ENCODE measurements around the gene ZNF841.
"Not testable (repeated sequence)": the region's sequence is repeated elsewhere in the genome, so short reads cannot be mapped to it uniquely, and the experiment has no call there.

ZNF841 gene

DNA sequence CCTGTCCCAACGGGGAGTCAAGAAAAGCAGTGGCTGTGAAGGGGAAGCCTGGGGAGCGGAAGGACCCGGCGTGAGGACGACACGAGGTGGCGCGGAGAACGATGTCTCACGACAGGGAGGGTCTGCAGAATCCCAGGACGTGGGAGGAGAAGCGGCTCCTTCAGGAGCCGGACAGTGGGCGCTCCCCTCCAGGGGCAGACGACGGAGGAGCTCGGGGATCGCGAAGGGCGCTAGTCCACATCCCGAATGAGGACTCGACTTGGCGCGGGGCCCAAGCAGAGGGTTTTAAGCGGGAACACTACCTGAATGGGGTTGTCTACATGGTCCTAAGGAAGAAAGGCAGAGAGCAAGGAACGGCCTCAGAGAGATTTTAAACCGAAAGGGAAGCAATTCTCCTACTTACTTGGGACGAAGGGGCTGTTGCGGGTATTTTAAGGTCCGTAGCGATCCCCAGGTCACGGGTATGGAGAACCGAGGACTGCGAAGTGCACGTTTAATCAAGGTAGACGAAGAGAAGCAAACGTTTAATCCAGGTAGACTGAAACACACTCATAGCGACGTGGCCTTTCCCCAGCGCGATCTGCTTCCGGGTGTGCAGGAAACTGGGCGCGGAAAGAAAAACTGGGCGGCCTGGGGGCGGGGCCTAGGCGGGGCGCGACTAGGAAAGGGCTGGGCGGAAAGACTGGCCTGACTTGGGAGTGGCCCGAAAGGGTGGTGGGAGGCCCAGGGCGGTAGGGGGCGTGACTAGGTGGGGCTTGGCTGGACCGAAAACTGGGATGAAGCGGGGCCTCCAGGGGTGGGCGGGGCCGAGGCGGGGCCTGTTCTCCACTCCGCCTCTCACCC lies at the start of gene ZNF841:
ZNF841 (minus strand) TSS at position 594 of the 843 bp plus-strand sequence. CDS start 10,964 bp downstream, outside the sequence.
- peak; percentile 89 for DNase-seq (ENCODE audit: low spot score)

DNA sequence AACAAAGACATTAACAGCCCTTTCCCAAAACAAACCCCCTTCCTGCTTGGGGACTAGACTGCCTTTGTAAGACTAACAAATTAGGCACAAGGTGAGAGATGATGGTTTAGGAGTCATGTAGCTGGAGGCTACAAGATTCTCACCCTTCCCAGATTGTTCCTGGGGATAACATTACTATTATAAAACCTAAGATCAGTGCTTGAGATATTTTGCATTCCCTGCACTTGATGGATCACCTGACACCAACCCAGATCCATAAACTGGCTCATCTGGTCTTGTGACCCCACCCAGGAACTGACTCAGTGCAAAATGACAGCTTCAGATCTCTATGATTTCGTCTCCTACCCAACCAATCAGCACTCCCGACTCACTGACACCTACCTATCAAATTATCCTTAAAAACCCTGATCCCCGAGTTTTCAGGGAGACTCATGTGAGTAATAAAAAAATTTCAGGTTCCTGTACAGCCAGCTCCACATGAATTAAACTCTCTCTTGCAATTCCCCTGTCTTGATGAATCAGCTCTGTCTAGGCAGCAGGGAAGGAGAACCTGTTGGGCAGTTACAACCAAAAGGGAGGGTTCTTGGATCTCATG lies 46.5 kb upstream of the ZNF841 start:
- no peak for DNase-seq (ENCODE audit: low spot score)

DNA sequence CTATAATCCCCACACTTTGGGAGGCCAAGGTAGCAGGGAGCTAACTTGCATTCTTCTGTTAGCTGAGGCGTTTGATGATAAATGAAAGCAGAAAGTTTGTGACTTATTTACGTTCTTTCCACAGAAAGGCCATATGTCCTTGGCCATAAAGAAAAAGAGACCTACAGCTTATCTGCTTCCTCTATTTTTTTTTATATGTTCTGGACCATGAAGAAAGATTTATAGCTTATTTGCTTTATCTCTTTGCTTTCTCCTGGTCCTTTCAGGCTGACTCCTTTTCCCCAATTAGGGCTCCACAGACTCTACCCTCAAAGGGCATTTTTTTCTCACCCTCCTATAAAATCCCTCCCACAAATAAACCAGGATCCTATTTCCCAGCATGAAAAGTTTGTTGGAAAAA lies 45.6 kb upstream of the ZNF841 start:
- DNase-seq (ENCODE audit: low spot score), result no peak

DNA sequence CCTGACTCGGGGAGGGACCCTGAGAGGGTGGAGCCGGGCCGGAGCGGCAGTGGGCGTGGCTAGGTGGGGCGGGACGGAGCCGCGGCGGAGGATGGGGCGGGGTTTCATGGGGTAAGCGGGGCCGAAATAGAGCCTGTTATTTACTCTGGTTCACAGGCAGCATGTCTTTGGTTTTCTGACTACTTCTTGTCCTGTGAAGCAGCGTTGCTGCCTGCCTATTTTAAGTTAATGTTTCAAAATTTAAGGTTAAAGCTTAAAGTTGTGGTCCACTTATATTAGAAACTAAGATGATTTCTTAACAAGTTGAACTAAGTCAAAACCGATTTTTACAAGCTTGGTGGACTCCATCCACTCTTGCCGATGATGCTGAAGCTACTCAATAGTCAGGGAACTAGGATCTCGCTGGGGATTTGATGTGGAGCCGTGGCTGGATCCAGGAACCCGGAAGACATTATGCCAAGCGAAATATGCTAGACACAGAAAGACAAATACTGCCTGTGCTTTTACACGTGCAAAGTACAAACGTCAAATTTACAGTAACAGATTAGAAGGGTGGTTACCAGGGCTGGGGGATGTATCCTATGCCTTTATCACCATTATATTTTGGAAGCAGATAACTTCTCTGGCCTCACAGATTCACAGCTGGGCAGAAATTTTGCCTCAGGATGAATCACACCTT lies 44.6 kb upstream of the ZNF841 start:
- DNase-seq (ENCODE audit: low spot score), result peak; percentile 8

DNA sequence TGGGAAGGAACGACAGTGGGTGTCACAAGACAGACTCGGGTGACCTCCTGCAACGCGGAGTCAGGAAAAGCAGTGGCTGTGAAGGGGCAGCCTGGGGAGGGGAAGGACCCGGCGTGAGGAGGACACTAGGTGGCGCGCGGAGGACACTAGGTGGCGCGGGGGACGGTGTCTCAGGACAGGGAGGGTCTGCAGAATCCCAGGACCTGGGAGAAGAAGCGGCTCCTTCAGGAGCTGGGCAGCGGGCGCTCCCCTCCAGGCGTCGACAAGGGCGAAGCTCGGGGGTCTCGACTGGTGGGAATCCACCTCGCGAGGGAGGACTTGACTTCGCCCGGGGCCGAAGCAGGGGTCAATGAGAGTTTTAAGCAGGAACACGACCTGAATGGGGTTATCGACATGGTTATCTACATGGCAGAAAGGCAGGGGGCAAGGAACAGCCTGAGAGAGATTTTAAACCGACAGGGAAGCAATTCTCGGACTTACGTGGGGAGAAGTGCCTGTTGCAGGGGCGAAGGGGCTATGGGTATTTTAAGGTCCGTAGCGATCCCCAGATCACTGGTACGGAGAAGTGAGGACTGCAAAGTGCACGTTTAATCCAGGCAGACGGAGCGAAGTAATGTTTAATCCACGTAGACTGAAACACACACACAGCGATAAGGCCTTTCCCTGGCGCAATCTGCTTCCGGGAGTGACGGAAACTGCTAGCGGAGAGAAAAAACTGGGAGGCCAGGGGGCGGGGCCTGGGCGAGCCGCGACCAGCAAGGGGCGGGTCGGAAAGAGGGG lies 43.9 kb upstream of the ZNF841 start, which contains the start of gene ZNF616:
ZNF616 (minus strand) TSS at position 687 of the 780 bp plus-strand sequence. CDS start 9,426 bp downstream, outside the sequence.
- DNase-seq (ENCODE audit: low spot score), result peak; percentile 93

DNA sequence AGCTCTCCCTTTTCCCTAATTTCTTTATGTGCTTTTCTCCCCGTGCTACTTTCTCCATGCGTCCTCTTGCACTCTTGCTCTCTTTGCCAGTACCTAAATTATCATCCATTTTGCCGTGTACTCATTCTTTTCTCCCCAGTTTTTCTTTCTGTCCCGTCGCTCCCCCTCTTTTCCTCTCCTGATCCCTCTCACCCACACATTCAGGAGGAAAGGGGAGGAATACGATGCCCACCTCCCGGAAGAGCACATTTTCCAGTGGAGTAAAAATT lies 43.4 kb upstream of the ZNF841 start:
- DNase-seq (ENCODE audit: low spot score), result no peak

DNA sequence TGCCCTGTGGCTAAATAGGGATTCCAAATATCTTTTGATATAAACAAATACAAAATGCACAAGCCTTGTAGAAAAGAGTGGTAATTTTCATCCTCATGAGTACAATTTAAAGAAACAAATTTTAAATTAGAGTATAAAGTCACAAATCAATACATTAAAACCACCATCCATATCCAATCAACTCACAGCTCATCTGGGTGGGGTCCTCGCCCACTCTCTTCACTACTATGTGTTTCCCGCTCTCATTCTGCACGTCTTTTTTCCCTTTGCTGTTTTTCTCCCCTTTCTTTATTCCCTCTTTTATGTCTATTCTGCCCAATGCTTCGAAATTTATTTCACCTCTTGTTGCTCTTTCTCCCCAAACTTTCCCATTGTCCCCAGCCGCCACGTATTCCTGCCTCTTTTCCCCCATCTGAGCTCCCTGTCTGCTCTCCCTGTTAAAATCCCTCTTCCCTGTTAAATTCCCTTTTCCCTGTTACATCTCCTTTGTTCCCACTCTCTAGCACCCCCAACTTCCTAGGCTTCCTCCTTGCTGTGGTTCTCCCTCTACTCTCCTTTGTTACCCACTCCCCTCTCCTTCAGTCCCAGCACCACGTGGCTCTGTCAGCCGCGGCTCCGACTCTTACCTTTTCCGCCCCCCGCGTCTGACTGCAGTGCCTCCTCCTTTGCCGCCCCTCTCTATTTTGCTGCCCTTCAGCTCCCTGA lies 42.9 kb upstream of the ZNF841 start:
- peak; percentile 6 for DNase-seq (ENCODE audit: low spot score)

DNA sequence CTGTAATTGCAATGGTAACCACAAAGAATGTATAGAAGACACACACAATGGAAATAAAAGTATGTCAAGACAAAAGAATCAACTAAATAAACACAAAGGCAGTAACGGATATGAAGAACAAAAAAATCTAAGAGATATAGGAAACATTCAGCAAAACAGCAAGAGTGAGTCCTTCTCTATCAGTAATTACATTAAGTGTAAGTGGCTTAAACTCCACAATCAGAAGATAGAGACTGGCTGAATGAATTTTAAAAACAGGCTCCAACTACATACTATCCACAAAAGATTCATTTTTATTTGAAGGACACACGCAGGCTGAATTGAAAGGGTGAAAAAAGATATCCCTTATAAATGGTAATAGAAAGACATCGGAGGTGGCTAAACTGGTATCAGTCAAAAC lies 24.7 kb upstream of the ZNF841 start:
- no peak for DNase-seq (ENCODE audit: low spot score)

DNA sequence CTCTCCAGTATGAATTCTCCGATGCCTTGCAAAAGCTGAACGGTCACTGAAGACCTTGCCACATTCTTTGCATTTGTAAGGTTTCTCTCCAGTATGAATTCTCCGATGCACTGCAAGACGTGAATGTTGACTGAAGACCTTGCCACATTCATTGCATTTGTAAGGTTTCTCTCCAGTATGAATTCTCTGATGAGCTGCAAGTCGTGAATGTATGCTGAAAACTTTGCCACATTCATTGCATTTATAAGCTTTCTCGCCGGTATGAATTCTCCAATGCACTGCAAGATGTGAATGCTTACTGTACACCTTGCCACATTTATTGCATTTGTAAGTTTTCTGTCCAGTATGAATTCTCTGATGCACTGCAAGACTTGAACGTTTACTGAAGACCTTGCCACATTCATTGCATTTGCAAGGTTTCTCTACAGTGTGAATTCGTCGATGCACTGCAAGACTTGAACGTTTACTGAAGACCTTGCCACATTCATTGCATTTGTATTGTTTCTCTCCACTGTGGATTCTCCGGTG lies 20.0 kb upstream of the ZNF841 start:
- DNase-seq (ENCODE audit: low spot score), result no peak

DNA sequence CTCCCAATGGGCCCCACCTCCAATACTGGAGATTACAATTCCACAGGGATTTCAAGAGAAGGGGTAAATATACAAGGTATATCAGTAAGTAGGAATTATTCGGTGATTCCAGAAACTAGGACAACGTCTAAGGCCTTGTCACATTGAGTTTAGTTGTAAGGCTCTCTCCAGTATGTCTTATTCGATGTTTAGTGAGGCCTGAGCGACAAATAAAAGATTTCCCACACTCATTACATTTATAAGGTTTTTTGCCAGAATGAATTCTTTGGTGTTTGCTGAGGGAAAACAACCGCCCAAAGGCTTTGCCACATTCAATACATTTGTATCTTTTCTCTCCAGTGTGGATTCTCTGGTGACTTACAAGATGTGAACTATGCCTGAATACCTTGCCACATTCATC lies 19.1 kb upstream of the ZNF841 start:
- DNase-seq (ENCODE audit: low spot score), result no peak

DNA sequence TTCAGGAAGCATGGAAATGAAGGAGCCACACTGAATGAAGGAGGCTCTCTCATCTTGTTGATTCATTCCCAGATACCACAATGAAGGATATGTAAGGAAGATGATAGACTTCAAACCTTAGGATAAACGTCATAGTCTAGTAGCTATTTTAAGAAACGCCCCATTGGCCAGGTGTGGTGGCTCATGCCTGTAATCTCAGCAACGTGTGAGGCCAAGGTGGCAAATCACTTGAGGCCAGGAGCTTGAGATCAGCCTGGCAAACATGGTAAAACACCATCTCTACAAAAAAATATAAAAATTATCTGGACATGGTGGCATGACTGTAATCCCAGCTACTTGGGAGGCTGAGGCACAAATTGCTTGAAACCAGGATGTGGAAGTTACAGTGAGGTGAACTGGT lies 17.1 kb upstream of the ZNF841 start:
- no peak for DNase-seq (ENCODE audit: low spot score)

DNA sequence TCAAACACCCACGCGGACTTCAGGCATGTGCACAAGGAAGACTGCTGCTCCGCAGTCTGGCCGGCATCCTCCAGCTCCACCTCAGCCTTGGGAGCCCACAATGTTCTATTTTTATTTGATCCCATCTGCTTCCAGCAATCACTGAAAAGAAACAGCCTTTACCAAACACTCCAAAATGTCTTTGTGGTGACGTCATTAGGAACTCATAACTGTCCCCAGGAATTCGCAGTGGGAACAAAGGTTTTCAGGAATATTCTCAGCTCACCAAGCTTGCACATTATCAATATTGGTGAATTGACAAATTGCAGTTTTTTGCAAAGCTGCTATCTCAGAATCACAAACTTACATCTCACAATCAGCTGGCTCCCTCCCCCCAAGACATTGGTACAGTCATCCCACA lies 15.2 kb upstream of the ZNF841 start:
- DNase-seq (ENCODE audit: low spot score), result no peak

DNA sequence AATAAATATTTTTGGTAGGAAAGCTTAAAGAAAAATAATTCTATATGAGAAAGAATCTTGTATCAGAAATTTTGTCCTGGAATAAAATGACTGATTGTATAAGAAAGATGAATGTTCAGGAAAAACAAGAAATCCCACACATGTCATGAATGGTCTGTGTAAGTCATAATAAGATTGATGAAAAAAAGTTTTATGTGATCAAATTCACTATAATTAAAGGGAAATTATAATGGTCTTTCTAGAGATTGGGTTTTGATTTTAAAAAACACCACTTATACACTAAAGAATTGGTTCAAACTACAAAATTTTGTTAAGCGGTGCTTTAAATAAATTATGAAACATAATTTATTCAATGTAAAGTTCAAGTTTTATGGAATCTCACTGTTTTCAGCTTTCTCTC lies 7.2 kb upstream of the ZNF841 start:
- no peak for DNase-seq (ENCODE audit: low spot score)

DNA sequence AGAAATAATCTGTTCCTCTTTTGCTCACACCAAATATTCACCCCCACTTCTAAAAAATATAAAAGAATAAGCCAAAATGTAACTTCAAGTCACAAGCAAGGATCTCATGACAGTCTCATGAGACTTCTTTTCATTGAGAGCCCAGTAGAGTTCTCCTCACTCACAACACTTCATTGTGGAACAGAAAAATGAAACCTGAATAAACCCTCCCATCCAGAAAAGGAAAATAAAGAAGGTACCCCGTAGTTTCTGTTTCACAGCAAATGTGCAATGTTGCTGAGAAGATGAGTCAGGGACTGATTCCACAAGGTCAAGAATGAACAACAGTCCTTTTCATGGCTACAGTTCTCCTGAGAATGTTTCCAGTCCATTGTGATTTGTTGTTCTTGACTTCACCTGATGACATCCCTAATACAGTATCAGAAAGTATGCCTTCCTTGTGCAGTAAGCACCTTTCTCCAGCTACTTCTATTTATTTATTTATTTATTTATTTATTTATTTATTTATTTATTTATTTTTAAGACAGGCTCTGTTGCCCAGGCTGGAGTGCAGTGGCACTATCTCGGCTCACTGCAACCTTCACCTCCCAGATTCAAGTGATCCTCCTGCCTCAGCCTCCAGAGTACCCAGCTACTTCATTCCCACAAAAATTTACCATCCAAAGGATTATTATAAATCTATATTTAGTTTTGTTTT lies 6.4 kb upstream of the ZNF841 start:
- DNase-seq (ENCODE audit: low spot score), result no peak

DNA sequence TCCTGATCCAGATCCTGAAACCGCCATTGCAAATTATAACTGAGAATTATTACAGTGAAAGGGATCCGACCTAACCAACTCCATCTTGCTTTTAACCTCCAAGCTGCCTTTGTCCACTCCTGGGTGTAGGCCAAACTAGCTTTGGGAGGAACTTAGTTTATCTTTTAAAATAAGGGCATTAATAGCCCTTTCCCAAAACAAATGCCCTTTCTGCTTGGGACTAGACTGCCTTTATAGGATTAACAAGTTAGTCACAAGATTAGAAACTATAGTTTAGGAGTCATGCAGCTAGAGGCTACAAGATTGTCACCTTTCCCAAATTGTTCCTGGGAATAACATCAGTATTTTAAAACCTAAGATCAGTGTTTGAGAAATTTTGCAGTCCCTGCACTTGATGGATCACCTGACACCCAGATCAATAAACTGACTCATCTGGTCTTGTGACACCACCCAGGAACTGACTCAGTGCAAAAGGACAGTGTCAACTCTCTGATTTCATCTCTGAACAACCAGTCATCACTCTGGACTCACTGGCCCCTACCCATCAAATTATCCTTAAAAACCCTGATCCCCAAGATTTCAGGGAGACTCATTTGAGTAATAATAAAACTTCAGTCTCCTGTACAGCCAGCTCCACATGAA lies 4.1 kb upstream of the ZNF841 start:
- no peak for DNase-seq (ENCODE audit: low spot score)

DNA sequence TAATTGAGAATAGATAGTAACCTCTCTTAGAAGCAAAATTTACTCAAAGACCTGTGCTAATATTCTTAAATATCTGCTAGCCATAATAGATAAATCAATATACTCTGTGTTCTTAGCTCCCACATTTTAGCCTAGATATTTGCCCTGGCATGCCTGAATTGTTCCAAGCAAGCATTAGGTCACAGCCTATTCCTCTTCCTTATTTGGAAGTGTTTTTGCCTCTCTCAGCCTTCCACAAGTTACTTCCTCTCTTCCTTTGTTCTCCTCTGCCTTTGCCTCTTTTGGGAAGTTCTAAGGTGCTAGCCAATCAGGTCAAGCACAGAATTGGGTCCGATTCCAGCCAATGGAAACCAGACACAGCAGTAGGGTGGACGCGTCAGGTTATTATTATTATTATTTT lies 851 bp upstream of the ZNF841 start:
- not testable (repeated sequence) for DNase-seq (ENCODE audit: low spot score)

DNA sequence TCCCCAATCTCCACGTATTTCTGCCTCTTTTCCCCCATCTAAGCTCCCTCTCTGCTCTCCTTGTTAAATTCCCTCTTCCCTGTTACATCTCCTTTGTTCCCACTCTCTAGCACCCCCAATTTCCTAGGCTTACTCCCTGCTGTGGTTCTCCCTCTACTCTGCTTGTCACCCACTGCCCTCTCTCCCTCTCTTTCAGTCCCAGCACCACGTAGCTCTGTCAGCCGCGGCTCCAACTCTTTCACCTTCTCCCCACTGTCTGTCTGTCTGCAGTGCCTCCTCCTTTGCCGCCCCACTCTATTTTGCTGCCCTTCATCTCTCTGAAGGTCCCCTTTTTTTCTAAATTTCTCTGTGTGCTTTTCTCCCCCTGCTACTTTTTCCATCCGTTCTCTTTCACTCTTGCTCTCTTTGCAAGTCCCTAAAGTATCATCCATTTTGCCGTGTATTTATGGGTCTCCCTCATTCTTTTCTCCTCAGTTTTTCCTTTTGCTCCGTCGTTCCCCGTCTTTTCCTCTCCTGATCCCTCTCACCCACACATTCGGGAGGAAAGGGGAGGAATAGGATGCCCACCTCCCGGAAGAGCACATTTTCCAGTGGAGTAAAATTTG lies 937 bp downstream of the ZNF841 start:
- DNase-seq (ENCODE audit: low spot score), result no peak

DNA sequence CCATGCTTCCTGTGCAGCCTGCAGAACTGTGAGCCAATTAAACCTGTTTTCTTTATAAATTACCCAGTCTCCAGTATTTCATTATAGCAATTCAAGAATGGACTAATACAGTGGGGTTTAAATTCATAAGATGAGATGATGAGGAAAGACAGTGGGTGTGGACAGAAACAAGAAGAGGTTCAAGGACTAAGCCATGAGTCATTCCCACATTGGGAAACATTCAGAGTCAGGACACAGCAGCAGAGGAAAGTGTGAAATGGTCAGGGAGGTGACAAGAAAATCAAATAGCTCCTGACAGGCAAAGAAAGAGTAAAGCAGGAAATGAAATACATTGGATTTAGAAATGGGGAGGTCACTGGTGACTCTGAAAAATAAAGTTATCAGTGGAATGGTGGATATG lies 9.1 kb downstream of the ZNF841 start:
- no peak for DNase-seq (ENCODE audit: low spot score)

DNA sequence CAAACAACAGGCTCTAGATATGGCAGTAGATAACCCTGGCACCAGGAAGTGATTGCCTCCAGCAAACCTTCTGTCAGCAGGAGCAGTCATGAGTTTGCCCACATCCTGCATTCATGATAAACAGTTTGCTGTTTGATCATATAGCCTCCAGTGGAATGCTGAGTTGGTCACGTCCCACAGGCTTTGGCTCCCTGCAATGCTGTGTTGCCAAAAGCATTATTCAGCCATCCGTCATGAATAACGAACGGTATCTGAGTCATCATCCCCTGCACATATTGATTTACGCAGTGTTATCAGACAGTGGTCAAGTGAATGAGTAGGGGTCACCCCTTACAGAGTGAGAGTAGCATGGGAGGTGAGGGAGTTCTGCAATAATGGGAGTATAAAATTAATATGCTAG lies 25.1 kb downstream of the ZNF841 start:
- no peak for DNase-seq (ENCODE audit: low spot score)

DNA sequence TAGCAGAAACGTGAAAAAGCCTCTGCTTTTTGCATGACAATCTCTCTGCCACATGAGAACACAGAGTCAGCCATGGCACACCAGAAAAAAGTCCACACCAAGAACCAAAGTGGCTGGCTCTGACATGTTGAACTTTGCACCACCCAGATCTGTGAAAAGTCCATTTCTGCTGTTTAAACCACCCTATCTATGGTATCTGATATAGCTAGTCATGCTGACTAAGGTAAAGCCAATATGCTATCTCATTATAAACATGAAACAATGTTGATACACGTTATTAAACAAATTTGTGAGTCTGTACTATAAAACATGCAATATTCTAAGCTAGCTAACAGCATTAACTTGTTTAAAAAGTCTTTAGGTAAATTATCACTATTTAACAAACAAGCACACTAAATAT lies 25.9 kb downstream of the ZNF841 start:
- DNase-seq (ENCODE audit: low spot score), result no peak
